ENCODE measurements around the gene CDH4.
"Not testable (repeated sequence)": the region's sequence is repeated elsewhere in the genome, so short reads cannot be mapped to it uniquely, and the experiment has no call there.

CDH4 gene

DNA sequence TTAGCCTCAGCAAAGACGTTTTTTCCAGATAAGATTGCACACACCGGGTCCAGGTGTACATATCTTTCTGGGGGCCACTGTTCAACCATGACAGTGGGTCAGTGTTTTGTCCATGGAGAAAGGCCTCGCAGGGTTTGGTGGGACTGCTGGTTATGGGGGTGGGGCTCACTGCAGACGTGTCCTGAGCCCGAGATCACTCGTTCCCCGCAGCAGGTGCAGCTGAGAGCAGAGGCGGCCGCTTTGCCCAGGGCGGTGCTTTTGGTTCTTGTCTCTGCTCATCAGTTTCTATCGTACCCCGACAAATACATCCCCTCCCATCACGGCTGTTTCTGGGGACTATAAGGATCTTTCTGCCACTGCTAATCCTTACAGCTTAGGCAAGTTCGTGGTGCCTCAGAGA is 166.9 kb downstream of the CDH4 start:
- no peak for DNase-seq (ENCODE audit: low spot score)

DNA sequence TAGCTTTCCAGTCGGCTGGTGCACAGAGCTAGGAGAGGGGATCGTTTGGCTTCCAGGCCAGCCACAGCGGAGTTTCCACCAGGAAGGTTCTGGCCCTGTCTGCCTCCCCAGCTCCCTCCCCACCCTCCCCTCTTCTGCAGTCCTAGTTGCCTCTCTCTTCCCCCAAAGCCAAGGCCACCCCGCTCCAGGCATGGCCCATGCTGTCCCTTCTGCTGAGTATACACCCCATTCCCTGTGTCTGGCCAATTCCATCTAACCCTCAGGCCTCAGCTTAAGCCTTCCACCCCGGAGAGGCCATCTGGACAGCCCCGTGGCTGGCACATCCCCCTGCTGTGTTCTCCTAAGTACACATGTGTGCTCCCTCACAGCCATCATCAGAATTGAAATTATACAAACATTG is 167.4 kb downstream of the CDH4 start:
- no peak for DNase-seq (ENCODE audit: low spot score)

DNA sequence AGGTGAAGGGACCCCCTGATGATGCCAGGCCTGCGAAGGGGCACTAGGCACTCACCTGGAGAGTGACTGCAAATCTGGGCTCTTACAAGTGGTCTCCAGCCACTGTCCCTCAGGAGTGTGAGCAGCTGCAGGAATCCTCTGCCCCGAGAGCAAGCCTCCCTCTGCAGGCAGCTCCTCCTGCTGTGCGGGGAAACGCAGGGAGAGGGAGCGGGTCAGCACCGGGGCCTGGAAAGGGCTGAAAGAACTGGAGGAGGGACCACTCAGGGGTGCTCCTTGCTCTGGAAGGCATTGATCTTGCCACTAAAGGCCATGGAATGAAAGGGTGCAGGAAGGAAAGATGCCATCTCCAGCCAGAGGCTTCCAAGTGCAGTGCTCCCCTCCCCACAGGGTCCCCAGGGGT is 168.0 kb downstream of the CDH4 start:
- no peak for DNase-seq (ENCODE audit: low spot score)

DNA sequence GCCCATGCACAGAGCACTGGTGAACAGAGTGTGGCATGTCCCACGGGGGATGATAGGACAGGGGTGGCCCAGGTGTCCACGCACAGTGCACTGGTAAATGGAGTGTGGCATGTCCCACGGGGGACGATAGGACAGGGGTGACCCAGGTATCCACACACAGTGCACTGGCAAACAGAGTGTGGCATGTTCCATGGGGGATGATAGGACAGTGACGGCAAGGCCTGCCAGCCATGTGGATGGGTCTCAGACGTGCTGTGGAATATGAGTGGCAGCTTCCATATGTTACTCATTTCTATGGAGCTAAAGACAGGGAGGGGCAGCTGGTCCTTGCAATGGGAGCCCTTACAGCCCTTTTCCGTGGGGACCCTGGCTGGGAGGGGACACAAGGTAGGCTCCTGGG is 168.7 kb downstream of the CDH4 start:
- DNase-seq (ENCODE audit: low spot score): no peak

DNA sequence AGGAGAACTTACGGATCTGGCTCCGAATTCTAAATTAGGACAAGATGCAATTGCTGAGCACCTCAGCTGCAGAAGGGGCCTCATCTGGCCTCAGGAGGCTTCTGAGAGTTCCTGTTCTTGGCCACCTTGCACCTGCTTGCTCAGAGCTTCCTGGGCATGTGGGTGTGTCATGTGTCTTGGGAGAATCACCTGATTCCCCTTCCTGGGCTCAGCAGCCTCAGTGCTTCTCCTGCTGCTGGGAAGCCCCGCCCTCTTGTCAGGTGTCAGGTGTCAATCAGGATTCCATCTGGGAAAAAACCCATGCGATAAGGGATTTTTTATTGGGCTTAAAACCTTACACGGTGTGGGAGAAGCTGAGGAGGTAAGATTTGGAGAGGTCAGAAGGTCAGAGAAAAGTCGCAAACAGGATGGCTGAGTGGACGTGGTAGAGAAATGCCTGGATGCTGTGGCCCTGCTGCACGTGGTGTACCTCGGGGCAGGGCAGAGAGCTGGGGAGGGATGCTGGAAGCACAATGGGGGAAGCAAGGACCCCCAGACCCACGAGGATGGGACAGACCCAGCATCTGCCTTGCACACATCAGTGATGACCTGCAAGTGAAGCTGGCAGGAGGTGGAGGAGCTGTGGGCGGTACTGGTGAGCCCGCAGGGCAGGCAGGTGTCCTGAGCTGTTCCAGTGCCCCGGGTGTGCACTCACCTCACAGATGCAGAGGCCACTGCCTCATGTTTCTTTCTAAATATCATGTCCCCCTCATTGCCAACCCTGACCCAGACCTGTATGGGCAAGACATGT is 170.8 kb downstream of the CDH4 start:
- no peak for DNase-seq (ENCODE audit: low spot score)

DNA sequence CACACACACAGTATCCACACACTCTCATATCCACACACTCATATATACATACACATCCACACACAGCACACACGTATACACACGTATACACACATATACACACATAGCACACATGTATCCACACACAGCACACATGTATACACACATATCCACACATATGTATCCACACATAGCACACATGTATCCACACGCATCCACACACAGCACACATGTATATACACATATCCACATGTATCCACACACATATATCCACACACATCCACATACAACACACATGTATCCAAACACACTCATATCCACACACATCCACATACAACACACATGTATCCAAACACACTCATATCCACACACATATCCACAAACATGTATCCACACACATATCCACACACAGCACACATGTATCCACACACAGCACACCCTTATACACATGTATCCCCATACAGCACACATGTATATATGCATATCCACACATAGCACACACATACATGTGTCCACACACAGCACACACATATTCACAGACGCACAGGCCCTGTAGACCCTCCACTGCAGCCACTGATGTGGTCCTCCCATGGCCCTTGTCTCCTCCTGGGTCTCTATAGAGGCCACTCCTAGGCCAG is 172.1 kb downstream of the CDH4 start:
- no peak for DNase-seq (ENCODE audit: low spot score)

DNA sequence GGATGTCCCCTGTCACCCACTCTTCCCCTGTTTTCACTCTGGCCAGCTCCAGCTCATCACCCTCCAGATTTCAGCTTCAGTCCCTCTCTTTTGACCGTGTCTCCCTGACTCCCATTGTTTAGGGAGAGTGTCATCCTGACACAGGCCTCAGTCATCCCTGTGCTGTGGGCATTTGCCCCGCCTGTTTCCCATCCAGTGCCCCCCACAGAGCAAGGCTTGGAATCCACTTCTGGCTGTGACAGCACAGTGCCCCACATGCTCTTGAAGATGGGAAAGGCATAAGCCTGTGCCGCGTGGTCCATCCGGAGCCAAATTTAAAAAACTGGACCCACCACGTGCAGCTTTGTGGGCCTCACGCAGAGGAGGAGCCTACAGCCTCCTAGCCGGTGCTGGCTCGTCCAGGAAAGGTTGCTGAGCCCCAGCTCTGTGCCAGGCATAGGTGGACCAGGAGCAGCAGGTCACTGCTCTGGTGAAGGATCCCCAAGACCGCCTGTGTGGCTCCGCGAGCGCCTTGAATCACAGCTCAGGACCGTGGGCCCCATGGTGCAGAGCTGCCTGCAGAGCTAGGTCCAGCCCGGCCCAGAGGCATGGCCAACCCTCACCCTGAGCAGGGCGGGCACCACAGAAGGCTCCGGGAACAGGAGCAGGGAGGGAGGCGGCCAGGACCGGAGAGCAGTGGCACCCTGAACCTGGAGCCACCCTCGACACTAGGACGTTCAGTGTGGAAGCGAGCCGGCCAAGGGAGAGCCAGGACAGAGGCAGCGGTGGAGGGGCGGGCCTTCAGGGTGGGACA is 172.8 kb downstream of the CDH4 start:
- DNase-seq (ENCODE audit: low spot score): no peak

DNA sequence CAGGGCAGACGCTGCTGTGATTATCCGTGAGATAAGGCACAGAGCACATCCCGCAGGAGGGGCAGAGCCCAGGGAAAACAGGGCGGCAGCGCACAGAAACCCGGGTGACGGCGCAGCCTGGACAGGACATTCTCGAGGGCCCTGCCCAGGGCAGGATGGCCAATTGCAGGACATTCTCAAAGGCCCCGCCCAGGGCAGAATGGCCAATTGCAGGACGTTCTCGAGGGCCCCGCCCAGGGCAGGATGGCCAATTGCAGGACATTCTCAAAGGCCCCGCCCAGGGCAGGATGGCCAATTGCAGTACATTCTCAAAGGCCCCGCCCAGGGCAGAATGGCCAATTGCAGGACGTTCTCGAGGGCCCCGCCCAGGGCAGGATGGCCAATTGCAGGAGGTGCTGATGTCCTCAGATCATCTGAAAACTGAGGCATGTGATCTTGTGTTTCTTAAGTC is 173.5 kb downstream of the CDH4 start:
- DNase-seq (ENCODE audit: low spot score): not testable (repeated sequence)

DNA sequence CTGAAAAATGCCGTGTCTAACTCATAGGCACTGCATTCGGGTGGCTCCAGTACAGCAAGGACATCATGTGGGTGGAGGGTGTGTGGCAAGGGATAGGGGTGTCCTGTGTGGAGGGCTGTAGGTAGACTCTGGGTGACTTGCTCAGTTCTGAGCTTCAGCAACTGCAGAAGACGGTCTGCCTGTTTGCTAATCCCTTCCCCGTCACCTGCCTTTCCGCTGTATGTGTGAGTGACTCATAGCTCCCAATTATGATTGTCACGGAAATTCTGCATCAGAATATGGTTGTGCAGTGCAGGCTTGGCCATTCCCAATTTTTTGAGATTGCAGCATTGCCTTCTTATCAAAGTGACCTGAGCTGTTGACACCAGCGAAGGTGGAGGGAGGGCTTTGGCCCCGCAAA is 174.3 kb downstream of the CDH4 start:
- no peak for DNase-seq (ENCODE audit: low spot score)

DNA sequence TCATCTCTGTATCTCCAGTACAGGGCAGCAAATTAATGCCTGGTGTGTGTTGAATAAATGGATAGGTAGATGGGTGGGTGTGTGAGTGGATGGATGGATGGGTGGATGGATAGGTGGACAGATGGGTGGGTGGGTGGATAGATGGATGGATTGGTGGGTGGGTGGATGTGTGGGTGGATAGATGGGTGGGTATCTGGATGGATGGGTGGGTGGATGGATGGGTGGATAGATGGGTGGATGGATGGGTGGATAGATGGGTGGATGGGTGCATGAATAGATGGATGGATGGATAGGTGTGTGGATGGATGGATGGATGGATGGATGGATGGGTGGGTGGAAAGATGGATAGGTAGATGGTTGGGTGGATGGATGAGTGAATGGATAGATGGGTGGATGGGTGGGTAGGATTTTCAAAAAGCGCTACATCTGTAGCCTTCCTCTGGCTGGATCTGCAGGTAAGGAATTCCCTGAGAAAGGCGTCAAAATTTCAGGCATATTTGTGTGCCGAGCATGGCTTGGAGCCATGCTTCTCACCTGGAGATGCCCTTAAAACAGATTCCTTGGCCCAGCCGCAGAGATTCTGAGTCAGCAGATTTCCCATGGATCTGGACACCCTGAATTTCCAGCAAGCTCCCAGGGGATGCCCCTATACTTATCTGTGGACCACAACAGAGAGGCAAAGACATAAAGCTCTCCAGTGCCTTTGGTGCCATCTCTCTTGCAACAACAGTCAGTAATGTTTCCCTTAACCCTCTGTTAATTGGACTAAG is 177.6 kb downstream of the CDH4 start:
- no peak for DNase-seq (ENCODE audit: low spot score)

DNA sequence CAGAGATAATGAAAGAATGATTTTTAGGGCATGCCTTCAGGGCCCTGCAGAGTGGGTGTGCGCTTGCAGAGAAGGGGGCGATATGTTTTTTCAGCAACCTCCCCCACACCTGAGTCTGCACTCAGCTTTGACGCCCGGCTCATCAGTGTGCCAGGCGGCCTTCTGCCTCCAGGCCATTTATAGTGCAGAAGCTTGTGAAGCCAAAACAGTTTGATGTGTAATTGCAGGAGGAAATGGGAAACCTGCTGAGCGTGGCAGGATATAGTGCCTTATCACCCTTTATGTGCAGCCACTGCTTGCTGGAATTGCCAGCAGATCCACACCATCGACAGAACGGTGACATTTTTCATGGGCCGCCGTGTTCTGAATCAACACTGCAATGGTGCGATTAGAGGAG is 178.2 kb downstream of the CDH4 start:
- no peak for DNase-seq (ENCODE audit: low spot score)

DNA sequence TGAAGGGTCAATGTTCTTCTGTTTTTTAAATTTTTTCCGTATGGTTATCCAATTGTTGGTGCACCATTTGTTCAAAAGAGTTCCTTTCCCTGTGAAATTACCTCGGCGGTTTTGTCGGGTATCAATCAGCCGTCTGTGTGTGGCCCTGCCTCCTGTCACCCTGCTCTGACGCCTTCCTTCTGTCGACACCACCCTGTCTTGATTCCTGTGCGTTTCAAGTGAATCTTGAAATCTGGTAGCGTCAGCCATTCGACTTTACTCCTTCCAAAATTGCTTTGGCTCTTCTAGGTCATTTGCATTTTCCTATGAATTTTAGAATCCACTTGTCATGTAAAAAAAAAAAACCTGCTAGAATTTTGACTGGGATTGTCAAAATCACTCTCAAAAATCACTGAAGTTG is 181.1 kb downstream of the CDH4 start:
- no peak for DNase-seq (ENCODE audit: low spot score)

DNA sequence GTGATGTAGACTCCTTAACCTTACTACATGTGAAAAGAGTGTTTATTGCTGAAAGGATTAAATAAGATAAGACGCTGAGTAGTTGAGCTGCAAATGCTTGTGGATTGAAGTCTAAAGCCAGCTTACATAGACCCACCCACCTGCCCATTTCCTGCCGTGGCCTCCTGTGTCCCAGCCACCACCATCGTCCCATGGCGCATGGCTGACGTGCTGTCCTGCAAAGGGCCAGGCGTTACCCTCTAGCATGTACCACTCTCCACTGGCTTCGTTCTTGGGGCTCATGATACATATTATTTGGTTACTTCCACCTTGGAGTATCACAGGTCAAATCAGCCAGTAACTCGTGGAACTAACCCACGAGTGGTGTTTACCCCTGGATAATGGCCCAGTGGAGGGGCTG is 181.8 kb downstream of the CDH4 start:
- no peak for DNase-seq (ENCODE audit: low spot score)

DNA sequence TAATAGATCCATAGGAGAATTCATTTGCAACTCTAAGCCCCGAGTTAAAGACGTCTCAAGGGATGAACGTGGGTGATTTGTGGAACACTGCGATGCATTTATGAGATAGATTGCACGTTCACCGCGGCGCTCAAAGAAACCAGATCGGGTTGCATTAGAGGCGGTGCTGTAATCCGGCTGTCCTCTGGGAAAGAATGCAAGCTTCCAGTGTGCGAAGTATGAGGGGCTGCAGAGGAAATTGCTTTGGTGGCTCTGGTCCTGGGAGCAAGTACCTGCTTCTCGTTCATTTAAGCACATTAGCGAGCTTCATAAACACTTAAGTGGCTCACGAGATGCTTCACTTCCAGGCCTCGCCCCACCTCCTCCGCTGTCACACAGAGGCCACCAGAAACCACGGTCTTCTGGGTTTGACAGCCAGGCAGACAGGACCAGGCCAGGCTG is 182.3 kb downstream of the CDH4 start:
- no peak for DNase-seq (ENCODE audit: low spot score)

DNA sequence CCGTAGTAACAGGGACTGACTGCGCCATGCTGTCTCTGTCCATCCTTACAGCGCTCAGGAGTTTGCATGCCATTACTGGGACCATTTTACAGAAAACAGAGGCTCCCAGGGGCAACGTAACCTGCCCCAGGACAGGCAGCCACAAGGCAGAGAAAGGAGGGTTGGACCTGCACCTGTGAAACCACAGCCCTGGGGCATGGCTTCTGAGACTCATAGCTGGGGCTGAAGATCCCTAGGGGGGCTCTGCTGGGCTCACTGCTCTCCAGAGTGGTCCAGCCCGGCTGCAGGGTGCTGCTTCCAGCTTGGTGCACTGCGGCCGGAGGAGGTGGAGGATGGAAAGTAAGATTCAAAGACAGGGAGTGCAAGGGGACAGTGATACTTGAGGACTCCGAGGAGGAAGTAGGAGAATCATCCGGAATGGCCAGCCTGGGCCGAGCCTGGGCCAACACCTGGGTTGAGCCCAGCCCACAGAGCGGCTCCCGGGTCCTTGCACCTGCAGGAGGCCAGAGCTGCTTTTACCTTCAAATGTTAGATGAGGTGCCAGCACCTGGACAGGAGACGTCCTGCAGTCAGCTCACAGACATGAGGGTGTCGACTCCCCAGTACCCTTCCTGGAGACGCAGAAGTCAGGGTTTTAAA is 183.2 kb downstream of the CDH4 start:
- no peak for DNase-seq (ENCODE audit: low spot score)

DNA sequence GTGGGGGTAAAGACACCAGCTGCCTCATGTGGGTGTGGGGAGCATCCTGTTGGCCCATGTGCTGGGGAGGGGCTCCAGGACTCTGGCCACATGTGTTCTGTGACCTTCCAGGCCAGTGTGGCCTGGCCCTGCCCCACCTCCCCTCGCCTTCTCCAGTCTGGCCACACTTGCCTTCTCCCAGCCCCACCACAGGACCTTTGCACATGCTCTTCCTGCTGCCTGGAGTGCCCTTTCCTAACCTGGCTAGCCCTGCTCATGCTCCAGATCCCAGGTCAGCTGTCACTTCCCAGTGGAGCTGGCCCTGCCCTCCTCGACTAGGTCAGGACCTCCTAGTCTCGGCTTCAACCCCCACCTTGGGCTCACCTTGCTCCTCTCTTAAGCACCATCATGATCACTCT is 183.8 kb downstream of the CDH4 start:
- no peak for DNase-seq (ENCODE audit: low spot score)

DNA sequence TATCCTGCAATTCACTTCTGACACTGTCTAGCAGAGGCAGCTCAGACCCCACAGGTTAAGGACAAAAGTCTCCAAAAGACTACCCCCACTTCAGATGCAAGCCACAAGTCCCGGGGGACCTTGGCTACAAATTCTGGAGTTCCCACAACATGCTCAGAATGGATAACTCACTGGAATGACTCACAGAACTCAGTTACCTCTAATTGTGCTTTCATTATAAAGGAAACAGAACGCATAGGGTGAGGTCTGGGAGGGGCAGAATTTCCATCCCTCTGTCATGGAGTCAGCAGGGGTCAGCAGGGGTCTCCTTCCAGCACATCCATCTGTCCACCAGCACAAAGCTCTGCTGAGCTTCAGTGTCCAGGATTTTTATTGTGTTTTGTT is 184.2 kb downstream of the CDH4 start:
- no peak for DNase-seq (ENCODE audit: low spot score)

DNA sequence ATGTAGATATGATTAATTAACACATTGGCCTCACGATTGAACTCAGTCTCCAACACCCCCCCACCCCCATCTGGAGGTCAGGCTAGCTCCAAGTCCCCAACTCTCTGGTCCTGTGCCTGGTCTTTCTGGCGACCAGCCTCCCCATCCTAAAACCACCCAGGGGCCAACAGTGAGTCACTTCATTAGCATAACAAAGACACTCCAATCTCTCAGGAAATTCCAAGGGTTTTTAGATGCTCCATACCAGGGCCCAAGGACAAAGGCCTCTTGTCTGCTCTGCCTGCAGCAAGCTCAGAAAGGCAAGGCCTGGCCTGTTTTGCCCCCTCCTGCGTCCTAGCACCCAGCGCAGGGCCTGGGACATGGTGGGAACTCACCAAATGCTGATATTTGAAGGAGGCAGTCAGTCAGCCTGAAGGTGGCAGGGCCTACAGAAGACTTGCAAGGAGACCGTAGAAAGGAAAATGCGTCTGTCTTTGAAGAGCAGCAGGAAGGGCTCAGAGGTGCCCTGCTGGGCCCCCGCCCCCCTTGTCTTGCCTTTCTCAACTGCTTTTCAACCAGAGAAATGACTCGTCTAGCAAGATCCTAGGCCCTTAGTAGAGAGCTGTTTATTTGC is 184.7 kb downstream of the CDH4 start:
- no peak for DNase-seq (ENCODE audit: low spot score)

DNA sequence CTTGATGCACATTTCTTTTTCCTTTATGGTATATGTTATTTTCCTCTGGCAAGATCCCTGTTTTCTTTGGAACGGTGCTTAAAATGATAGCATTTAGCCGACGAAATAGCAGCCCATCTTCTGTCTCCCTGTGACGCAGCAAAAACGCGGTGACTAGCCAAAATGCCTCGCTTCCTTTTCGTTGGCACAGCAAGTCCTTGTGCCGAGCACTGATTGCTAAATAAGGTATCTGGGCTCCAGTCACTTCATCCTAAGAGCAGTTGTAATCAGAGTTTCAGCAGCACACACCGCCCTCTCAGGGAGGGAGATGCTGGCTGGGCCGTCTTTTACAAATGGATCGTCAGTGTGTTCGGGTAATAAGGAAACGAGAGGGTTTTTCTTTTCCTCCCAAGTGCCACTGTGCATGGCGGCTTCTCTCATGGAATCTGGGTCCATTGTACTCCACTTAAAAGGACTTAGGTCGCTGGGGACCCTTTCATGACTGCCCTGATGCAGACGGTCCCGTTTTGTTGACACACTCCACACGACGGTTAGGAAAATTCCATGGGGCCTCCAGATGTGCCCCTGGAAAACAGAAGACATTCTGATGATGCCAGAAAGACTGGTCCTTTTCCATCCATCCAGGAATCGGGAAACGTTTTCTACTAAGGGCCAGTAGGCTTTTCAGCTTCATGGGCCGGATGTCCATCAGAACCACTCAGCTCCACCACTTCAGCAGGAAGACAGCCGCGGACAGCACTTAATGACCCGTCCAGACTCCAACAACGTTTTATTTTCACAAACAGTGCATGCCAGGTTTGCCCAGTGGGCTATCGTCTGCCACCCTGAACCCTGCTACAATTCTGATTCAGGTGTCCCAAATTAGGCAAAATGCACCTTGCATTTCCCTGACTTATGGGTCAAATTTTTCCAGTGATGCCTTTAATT is 185.5 kb downstream of the CDH4 start:
- no peak for DNase-seq (ENCODE audit: low spot score)

DNA sequence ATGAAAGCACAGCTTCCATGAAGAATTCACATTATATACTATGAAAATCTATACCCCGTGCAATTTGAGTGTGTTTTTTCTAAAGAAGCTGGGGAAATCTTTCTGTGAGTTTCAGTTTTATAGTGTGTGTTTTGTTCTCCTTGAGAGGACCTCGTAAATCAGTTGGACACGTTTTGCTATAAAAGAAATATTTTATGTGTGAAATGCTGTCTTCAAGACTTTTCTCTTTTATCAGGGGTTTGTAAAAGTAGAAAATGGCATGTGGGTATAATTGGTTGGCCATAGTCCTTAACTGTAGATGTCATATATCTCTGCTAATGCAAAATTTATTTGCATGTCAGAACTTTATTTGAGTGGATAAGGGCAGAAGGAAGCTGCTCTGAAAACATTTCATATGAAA is 186.2 kb downstream of the CDH4 start:
- no peak for DNase-seq (ENCODE audit: low spot score)
